Lower leg skin (tissue), 4 donors: ENCODE measurements around the gene KPNA1. TPM values are rescaled to one million over a fixed set of nuclear protein-coding genes. Genes with fewer than 3 reads are reported as not detected.

Experiments
- DNase-seq, 2 donors: peaks; one replicate each; pipeline ENCODE4 v3.0.0-alpha.2; 2019; ENCODE audit warnings: low spot score in 2 of 2
- H3K4me3 ChIP-seq: fragments of 200-600 bp; sonication (generic); 2 replicates; pipeline ENCODE4 v1.5.1; 2017; ENCODE audit warnings: mild to moderate bottlenecking, low read depth; ENCODE audit not compliant: poor library complexity, severe bottlenecking
- POLR2A ChIP-seq, 2 donors: fragments of 450-650 bp; IDR thresholded peaks; one replicate each; pipeline ENCODE4 v1.6.1; 2016 to 2017; ENCODE audit warnings: antibody characterized with exemption in 2 of 2, mild to moderate bottlenecking in 1 of 2, moderate library complexity in 1 of 2
- WGBS, 2 donors: methylation state at CpG; one replicate each; pipeline ENCODE4 v1.1.5; 2018; 5-methylcytosine and 5-hydroxymethylcytosine counted together
- intact Hi-C: fragments of 100-400 bp; cut with DNase I; formaldehyde crosslinking; loops from one replicate; pipeline ENCODE4 v1.15.0; 2023; ENCODE audit warnings: low total_unique reads
- total RNA-seq, 4 donors: library from RNA; depleted of rRNA; stranded (reverse); fragments of >200 nt; gene quantifications; one replicate each; pipeline ENCODE4 v1.1.0, GENCODE V29; 2016
- TF ChIP-seq, protein P1 (sequence below), 3 donors: fragments of 450-650 bp; IDR thresholded peaks; one replicate each; pipeline ENCODE4 v1.5.1; 2016; ENCODE audit warnings: antibody characterized with exemption in 3 of 3, mild to moderate bottlenecking in 3 of 3, moderate library complexity in 2 of 3

The KPNA1 gene
- total RNA-seq, 4 donors from 2014 or later: 21.4 to 41.3 (median 27.6) TPM

DNA sequence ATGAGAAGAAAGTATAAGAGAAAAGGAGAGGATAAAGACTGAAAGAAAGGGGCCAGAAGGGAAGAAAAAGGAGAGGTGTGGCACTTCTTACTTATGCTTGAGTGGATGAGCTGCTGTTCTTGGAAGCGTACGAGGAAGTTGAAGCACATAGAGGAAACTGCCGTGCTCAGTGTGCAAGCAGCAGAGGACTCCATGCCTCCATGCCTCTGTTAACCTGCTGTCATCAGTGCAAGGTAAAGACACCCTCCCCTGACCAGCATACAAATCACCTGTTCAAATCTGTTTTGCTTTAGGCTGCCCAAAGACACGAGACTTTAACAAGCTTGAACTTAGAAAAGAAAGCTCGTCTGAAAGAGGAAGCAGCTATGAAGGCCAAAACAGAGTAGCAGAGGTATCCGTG is 105.3 kb downstream of the KPNA1 start:
- intact Hi-C loops: loop anchor here (10.0 kb wide), 1 partner anchor 275 kb away; the partner anchor contains the start of gene PARP14
- WGBS, 2 donors: 66 to 75% methylated on average over 6 of the region's 6 CpGs
- no peak overlapping the region for H3K4me3 ChIP-seq
- no peak for TF ChIP-seq POLR2A (IDR thresholded peaks at IDR 0.05)
- TF ChIP-seq, protein P1, sequence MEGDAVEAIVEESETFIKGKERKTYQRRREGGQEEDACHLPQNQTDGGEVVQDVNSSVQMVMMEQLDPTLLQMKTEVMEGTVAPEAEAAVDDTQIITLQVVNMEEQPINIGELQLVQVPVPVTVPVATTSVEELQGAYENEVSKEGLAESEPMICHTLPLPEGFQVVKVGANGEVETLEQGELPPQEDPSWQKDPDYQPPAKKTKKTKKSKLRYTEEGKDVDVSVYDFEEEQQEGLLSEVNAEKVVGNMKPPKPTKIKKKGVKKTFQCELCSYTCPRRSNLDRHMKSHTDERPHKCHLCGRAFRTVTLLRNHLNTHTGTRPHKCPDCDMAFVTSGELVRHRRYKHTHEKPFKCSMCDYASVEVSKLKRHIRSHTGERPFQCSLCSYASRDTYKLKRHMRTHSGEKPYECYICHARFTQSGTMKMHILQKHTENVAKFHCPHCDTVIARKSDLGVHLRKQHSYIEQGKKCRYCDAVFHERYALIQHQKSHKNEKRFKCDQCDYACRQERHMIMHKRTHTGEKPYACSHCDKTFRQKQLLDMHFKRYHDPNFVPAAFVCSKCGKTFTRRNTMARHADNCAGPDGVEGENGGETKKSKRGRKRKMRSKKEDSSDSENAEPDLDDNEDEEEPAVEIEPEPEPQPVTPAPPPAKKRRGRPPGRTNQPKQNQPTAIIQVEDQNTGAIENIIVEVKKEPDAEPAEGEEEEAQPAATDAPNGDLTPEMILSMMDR (IDR thresholded peaks at IDR 0.05): no peak
- no peak for DNase-seq

DNA sequence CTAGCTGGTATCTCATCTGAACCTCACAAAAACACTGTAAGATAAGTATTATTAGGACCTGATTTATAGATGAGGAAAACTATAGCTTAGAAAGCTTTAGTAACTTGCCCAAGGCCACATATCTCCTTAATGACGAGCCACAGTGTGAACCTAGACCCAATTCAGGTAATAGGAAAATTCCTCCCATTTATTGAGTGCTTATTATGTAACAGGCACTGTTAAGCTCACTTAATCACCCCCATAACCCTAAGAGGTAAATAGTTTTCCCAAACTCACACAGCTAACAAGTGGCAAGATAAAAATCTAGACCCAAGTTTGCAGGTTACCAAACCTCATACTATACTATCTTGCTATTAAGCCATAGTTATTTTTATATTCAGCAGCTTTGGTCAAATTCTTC is 106.8 kb downstream of the KPNA1 start:
- DNase-seq: no peak
- no peak overlapping the region for H3K4me3 ChIP-seq
- no peak for TF ChIP-seq POLR2A (IDR thresholded peaks at IDR 0.05)
- TF ChIP-seq, protein P1 (IDR thresholded peaks at IDR 0.05): no peak
- 76 to 86% methylated on average over 1 of the region's 1 CpG for WGBS, 2 donors
- intact Hi-C loops: loop anchor here (10.0 kb wide), 1 partner anchor 277 kb away; the partner anchor contains the start of gene PARP14

DNA sequence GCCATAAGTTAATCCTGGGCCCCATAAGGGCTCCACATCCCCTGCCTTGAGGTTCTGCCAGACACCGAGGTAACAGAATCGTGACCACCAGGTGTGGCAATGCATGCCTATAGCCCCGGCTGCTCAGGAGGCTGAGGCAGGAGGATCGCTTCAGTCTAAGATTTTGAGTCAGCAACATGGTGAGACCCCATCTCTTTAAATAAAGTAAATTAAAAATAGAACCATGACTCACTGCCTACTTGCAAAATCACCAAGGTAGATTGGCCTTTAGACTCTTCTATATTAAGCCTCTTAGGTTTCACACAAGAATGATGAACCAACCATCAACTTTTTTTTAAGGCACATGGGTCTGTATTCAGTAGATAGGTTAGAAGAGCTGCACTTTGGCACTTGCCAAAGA is 108.5 kb downstream of the KPNA1 start:
- intact Hi-C loops: loop anchor here (10.0 kb wide), 1 partner anchor 279 kb away; the partner anchor contains the start of gene PARP14
- no peak overlapping the region for H3K4me3 ChIP-seq
- 95 to 98% methylated on average over 4 of the region's 4 CpGs for WGBS, 2 donors
- DNase-seq: no peak
- TF ChIP-seq, protein P1 (IDR thresholded peaks at IDR 0.05): no peak
- TF ChIP-seq POLR2A (IDR thresholded peaks at IDR 0.05): no peak

DNA sequence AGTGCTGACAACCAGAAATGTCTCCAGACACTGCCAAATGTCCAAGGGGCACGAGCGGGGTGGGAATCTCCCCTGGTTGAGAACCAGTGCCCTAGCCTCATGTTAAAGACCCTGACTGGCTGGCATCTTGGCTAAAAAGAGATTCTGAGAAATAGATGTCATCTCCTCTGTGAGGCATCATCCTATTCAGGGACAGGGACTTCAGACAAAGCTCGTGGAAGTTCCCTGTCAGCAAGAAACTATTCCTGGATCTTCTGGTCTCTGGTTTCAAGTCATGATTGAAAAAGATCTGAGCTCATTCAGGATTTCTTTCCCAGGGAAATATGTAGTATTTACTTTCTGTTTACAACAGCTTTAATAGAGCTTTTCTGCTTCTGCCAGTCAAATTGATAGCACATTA is 109.7 kb downstream of the KPNA1 start:
- intact Hi-C loops: loop anchor here (10.0 kb wide), 1 partner anchor 280 kb away; the partner anchor contains the start of gene PARP14
- WGBS, 2 donors: 94 to 97% methylated on average over 3 of the region's 3 CpGs
- DNase-seq: no peak
- no peak overlapping the region for H3K4me3 ChIP-seq
- no peak for TF ChIP-seq POLR2A (IDR thresholded peaks at IDR 0.05)
- TF ChIP-seq, protein P1 (IDR thresholded peaks at IDR 0.05): no peak

DNA sequence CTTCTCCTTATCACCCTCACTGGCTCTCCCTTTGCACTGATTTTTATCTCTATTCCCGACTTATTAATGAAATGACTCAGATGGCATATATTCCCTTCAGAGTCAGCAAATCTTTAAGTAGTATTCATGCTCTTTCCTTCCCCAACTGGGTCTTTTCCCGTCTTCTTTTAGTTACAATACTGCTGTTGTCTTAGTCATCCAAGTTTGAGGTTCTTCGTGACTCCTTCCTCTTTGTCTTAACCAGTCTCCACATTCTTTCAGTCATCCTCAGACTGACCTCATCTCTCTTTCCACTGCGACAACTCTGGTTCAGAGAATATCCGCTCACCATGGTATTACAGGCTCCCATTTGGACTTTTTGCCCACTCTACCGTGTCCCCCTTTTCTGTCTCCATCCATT is 111.2 kb downstream of the KPNA1 start:
- no peak for TF ChIP-seq POLR2A (IDR thresholded peaks at IDR 0.05)
- TF ChIP-seq, protein P1 (IDR thresholded peaks at IDR 0.05): no peak
- intact Hi-C loops: loop anchor here (10.0 kb wide), 1 partner anchor 281 kb away; the partner anchor contains the start of gene PARP14
- DNase-seq: no peak
- H3K4me3 ChIP-seq: no peak overlapping the region
- 81 to 82% methylated on average over 6 of the region's 6 CpGs for WGBS, 2 donors

DNA sequence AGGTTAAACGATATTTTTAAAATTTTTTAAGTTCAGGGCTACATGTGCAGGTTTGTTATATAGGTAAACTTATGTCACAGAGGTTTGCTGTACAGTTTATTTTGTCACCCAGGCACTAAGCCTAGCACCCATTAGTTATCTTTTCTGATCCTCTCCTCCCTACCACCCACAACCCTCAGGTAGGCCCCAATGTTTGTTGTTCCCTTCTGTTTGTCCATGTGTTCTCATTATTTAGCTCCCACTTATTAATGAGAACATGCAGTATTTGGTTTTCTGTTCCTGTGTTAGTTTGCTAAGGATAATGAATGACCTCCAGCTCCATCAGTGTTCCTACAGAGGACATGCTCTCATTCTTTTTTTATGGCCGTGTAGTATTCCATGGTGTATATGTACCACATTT is 115.8 kb downstream of the KPNA1 start:
- 91 to 96% methylated on average over 2 of the region's 2 CpGs for WGBS, 2 donors
- no peak for DNase-seq
- no peak overlapping the region for H3K4me3 ChIP-seq
- intact Hi-C loops: no loop called here
- TF ChIP-seq POLR2A (IDR thresholded peaks at IDR 0.05): no peak
- TF ChIP-seq, protein P1 (IDR thresholded peaks at IDR 0.05): no peak
